ENCODE results near the gene MEDAG.

DNA sequence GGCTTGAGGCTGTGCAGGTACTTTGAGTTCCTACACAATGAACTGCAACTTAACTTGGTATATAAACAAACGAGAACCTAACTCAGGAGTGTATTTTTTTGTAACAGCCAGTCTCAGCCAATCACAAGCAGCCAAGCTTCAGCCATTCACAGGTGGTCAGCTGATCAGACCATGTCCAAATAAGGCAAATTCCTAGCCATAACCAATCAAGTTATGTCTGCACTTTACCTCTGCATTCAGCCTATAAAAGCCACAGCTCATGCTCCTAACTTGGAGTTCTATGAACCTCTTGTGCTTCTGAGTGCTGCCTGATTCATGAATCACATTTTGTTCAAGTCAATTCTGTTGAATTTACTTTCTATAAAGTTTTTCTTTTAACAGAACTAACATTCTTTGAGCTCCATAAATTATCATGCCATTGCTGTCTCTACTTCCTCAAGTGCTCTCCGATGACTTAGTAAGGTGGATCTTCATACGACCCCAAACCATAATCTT, 16.8 kb upstream of the MEDAG start:
- no peak for TF ChIP-seq POLR2A (IDR thresholded peaks at IDR 0.05)
- TF ChIP-seq, protein P1, sequence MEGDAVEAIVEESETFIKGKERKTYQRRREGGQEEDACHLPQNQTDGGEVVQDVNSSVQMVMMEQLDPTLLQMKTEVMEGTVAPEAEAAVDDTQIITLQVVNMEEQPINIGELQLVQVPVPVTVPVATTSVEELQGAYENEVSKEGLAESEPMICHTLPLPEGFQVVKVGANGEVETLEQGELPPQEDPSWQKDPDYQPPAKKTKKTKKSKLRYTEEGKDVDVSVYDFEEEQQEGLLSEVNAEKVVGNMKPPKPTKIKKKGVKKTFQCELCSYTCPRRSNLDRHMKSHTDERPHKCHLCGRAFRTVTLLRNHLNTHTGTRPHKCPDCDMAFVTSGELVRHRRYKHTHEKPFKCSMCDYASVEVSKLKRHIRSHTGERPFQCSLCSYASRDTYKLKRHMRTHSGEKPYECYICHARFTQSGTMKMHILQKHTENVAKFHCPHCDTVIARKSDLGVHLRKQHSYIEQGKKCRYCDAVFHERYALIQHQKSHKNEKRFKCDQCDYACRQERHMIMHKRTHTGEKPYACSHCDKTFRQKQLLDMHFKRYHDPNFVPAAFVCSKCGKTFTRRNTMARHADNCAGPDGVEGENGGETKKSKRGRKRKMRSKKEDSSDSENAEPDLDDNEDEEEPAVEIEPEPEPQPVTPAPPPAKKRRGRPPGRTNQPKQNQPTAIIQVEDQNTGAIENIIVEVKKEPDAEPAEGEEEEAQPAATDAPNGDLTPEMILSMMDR (IDR thresholded peaks at IDR 0.05) = no peak
